ENCODE measurements around the gene SFRP2.

The SFRP2 gene, protein sequence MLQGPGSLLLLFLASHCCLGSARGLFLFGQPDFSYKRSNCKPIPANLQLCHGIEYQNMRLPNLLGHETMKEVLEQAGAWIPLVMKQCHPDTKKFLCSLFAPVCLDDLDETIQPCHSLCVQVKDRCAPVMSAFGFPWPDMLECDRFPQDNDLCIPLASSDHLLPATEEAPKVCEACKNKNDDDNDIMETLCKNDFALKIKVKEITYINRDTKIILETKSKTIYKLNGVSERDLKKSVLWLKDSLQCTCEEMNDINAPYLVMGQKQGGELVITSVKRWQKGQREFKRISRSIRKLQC

DNA sequence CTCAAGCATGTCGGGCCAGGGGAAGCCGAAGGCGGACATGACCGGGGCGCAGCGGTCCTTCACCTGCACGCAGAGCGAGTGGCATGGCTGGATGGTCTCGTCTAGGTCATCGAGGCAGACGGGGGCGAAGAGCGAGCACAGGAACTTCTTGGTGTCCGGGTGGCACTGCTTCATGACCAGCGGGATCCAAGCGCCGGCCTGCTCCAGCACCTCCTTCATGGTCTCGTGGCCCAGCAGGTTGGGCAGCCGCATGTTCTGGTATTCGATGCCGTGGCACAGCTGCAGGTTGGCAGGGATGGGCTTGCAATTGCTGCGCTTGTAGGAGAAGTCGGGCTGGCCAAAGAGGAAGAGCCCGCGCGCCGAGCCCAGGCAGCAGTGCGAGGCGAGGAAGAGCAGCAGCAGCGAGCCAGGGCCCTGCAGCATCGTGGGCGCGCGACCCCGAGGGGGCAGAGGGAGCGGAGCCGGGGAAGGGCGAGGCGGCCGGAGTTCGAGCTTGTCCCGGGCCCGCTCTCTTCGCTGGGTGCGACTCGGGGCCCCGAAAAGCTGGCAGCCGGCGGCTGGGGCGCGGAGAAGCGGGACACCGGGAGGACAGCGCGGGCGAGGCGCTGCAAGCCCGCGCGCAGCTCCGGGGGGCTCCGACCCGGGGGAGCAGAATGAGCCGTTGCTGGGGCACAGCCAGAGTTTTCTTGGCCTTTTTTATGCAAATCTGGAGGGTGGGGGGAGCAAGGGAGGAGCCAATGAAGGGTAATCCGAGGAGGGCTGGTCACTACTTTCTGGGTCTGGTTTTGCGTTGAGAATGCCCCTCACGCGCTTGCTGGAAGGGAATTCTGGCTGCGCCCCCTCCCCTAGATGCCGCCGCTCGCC lies at the start of gene SFRP2:
Gene SFRP2, minus strand, starts transcription at position 671 of the 864 bp plus-strand sequence. Its CDS starts 248 bp downstream, at position 423.
- FAIRE-seq, result no peak

DNA sequence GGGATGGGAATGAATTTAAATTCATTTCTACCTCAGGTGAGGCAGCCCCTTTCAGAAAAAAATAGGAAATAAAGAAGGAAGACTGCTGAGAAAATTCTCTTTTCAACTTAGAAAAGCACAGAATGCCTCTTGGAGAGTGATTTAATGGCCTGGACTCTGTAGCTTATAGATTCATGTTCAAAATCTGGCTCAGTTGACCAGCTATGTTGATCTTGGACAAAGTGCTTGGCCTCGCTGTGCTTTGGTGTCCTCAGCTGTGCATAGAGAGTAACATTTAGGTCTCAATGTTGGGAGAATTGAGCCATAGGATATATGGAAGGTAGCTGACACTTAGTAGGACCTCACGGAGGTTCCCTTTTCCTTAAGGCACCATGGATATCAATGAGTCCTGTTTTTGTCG lies 49.7 kb upstream of the SFRP2 start:
- no peak for FAIRE-seq

DNA sequence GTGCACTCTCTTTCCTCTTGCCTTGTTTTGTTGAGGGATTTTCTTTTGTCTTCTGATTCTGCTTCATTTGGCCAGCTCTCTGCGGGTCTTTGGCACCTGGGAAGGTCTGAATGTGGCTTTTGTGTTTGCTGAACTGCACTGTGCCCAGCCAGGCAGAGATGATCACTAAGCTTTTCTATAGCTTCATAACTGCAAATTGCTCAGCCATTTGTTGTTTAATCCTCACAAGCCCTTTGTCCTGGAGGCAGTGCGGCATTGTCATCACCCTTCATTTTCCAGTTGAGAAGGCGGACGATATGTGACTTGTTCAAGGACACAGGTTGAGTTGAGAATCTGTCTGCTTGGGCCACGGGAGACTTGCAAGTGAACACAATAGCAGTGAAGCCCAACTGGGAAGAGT lies 46.0 kb upstream of the SFRP2 start:
- FAIRE-seq, result no peak

DNA sequence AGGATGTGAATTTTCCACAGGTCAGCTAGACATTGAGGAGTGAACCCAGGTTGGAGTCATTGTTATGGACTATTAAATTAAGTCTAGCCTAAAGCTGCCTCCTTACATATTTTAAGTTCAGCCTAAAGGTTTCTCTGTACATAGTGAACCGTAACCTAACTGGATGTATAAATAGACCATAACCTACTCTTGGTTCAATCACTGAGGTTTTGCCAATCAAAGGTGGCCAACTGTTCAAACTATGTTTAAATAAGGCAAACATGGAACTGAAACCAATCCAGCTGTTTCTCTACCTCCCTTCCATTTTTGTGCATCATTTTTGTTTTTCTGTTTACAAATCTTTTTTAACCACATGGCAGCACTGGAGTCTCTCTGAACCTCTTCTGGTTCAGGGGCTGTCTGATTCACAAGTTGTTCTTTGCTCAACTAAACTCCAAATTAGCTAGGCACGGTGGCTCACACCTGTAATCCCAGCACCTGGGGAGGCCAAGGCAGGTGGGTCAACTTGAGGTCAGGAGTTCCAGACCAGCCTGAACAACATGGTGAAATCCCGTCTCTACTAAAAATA lies 43.9 kb upstream of the SFRP2 start:
- FAIRE-seq, result no peak

DNA sequence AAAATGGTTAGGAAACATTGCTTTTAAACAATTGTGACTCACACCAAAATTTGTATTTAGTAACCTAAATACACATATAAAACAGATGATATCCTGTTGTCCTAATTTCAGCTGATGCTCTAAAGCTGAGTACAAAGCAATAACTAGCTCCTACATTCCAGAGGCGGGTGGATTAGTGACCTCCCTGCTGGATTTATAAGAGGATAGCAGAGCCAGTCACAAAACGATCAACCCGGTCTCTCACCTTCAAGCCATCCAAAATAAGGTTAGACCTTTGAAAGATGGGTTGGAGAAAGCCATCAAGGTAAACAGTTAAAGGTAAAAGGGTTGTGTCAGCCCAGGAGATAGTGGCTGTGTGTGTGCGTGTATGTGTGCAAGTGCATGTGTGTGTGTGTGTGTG lies 43.2 kb upstream of the SFRP2 start:
- no peak for FAIRE-seq

DNA sequence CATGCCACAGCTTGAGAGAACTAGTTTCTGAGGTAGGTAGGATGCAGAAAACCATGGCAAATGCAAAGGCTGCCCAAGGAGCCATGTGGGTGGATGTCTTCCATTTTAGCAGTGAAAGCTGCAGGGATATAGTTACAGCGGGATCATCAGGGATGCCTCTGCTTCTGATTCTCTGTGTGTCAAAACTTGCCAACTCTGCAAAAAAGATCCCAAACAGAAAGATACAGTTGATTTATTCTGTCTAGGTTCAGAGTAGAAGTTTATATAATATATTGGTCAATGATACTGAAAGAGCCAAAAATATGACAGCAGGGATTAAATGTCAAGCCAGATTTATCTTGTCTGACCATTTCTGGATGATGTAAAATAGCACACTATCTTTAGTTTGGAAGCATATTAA lies 42.4 kb upstream of the SFRP2 start:
- FAIRE-seq, result no peak

DNA sequence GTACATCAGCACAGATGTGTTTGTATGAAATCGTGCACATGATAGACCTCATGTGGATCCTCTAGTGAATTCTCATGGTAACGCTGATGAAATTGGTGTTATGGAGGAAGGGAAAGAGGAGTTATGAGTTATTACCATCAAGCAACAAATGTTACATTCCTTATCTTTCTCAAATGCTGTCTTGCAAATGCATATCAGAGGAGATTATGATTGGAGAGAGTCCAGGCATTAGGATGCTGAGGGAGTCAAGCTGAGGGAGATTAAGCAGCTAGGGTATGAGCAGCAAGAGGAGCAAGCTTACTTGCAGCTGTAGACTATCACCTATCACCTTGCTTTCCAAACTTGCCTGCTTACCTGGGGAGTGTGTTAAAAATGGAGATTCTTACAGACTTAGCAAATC lies 36.8 kb upstream of the SFRP2 start:
- no peak for FAIRE-seq

DNA sequence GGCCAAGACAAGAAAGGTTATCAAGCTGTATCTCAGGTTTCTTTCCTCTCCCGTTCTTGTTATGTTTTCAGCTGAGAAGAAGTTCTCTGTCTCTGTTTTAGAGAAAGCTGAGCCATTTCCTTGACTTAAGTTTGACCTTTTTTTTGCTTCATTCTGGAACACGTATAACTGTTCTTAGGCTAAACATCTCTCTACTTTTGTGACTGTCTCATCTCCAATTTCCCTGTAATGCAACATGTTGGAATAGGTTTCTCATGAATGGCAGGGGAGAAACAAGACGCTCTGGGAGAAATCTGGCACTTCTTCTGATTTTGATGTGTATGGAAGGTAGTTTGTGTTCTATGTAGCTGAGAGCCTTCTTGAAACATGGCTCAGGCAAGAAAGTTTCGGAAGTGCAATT lies 36.2 kb upstream of the SFRP2 start:
- FAIRE-seq, result no peak

DNA sequence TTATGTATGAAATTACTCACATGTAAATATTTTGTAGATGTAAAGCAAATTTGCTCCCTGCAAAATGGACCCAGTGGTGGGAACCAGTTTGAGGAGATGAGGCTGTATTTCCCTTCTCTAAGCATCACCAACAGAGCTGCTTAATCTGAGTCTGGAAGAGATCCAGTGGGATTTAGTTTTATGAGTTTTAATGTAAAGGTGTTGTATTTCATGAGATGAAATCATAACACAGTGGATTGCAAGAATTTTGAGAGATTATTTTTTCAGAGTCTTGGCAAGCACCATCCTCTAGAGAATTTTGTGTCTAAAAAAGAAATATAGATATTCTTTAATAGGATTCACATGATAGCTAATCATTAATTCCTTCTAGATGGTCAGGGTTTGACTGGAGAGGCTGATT lies 35.6 kb upstream of the SFRP2 start:
- FAIRE-seq, result no peak

DNA sequence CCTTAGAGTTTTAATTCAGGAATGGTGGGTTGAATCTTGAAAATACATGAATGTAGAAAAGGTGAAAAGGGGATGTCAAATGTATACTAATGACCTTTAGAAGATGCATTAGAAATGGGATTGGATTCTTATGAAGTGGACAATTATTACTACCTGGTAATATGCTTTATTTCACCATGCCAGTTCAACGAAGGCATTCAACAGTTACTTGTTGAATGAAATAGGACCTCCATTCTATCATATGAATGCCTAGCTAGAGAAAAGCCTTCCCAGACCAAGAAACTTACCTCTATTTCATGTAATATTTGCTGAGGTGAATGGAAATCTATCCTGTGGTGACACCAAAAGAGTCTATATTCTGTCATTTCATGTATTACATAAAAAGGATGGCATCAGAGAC lies 34.6 kb upstream of the SFRP2 start:
- no peak for FAIRE-seq

DNA sequence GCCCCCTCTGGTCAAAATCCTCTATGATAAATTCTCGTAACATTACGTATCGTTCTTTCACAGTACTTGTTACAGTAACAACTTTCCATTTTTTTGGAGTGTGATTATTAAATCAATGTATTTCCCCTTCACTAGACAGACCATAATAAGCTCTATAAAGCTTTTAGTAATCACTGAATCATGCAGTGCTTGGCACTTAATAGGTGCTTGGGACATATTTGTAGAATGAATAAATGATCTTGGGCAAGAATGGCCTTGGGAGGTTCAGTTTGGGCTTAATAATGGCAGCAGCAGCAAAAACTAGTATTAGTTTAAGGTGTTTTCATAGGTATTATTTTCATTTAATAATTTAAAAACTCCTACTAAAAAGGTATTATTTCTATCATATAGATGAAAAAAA lies 33.4 kb upstream of the SFRP2 start:
- FAIRE-seq, result no peak

DNA sequence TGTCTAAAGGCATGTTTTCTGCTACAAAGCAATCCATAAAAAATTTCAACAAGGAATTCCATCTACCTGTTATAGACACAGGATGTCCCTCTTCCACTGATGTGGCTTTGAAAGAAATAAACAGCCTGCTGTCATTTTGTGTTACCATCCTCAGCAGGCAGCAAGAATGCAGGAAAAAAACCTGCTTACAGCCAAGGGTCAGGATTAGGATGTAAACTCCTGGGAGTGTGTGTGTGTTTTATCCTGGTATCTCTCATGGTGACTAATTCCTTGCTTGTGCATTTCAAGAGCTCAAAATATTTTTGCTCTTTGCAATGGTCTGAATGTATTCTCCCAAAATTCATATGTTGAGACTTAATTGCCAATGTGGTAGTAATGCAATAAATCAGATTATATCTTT lies 28.6 kb upstream of the SFRP2 start:
- no peak for FAIRE-seq

DNA sequence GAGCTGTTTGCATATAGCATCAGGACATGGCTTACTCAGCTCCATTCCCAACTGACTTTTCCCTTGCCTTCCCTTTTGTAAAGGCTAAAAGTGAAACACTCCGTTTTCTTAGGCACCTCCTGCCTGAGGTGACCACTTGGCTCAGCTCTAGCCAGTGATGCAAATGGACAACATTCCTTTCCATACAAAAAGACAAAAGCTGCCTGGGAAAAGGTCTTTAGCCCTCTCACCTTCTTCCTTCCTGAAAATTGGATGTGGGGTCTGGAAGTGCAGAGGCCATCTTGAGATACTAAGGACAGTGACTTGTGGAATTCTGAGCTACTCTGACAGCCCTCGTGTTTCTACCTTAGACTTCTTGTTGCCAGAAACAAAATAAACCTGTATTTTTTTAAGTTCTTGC lies 27.7 kb upstream of the SFRP2 start:
- FAIRE-seq, result no peak

DNA sequence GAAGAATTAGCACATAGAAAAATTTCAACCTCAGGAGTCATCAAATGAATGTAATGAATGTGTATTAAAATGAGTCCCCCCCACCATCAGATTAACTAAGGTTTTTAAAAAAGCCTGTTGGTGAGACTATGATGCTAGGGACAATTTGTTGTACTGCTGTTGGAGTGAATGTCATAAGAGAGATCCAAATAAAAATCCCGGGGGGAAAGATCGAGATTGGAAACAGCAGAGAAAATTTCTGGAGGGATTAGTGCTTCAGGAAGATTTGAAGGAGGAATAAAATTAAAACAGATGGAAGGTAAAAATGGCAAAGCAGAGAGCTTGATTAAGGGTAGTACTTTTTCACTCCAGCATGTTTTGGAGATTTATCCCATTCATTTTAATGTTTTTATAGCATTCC lies 25.9 kb upstream of the SFRP2 start:
- FAIRE-seq, result no peak

DNA sequence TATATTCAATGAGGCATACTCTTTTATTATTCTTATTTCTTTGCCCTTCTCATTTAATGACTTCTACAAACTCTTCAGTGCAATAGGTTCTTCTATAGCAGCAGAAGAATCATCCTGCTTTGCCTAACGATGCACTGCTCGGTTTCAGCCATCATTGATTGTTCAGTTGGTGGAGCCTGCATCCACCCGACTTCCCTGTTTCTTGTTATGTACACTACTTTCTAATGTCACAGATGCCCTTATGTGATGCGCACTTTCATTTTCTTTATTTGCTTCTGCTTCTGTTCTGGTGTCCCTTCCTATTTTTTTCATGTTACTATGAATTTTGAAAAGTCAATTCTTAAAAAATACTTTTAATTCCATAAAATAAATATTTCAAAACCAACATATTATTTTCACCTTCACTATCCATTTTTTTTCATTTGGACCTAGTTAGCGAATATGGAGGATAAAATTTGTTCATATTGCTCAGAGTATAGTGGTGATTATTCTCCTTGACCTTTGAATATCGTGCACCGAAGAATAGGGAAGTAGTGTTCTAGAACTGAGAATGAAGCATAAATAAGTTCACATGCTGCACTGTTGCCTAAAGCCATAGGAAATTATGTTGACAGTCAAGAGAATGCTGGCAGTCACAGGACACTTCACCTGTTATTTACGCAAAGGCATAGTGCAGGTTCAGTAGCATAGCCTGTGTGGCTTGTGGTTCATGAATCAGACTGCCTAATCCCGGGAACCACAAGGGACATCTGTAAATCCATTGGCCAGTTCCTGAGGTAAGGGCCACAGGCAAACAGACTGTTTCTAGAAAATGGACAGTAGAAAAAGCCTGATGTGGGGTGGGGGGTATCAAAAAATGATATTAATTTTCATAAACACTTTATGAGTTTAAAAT lies 21.3 kb upstream of the SFRP2 start:
- FAIRE-seq, result no peak

DNA sequence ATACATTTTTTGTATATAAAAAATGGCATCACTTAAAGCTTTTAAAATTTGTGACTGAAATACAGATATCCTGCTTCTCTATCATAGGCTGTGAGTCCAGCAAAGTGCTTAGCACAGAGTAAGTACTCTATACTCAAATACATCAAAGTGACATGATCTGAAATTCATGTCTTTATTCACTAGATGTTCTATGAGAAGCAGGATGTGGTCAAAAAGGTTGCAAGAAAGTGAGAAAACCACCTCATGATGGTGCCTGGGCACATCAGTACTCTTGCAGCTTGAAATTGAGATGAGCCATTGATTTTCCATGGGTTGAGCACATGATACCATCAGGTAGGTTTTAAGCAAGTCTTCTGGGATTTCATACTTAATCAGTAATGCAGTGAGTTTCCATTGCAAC lies 20.4 kb upstream of the SFRP2 start:
- no peak for FAIRE-seq

DNA sequence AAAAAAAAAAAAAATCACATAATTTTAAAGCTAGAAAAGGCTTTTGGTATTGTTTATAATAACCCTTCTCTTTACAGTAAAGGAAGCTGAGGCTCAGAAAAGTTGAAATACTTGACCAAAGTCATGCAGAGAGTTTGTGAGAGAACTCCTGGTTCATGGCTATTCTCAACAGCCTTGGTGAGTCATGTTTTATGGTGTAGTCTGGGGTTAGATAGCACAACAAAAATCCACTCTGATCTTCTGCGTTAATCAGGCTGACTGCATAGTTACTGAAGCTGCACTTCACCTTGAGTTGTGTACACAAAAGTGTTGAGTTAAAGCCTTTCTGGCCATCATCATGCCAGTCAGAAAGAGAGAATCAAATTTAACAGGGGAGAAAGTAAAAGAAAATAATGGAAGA lies 19.3 kb upstream of the SFRP2 start:
- FAIRE-seq, result no peak

DNA sequence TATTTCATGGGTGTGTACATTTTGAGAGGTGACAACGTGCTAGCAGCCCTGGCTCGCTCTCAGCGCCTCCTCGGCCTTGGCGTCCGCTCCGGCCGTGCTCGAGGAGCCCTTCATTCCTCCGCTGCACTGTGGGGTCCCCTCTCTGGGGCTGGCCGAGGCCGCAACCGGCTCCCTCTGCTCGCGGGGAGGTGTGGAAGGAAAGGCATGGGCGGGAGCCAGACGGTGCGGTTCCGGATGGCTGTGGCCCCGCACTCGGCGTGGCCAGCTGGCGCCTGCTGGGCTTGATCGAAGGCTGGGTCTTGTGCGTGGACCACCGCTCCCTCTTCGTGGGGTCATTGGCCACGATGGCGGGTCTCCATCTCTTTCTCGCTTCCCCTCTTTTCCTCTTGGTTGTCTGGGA lies 17.2 kb upstream of the SFRP2 start:
- FAIRE-seq, result no peak

DNA sequence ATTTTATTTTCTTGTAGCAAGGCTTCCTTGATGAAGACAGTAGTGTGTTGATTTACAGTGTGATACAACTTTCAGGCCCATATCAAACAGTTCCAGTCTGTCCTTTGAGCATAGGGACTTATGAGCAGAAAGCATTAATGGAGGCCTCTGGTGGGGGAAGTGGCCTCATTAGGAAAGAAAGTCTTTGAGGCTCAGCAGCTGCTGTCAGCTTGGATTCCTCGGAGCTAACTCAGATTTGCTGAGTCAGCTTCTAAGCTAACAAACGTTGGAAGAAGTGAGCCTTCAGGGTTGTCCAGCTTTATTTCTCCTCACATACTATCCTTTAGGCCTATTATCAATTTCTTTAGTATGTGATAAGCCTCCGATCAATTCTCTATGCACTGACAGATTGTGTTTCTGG lies 15.8 kb upstream of the SFRP2 start:
- FAIRE-seq, result no peak

DNA sequence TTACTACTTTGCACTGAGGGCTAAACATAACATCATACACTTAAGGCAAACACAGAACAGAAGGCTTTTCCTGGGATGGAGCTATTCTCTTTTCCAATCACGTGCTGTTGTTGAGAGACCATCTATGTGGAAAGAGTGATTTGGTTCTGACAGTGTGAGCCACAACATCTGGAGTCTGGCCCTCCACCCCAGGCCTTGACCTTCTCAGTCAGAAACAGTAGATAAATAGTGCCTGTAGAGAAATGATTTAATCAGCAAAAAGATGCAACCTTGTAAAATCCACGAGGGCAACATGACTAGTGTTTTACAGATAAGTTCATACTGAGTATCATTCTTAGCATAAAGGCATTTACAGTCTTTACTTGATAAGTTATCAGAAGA lies 10.8 kb upstream of the SFRP2 start:
- no peak for FAIRE-seq

DNA sequence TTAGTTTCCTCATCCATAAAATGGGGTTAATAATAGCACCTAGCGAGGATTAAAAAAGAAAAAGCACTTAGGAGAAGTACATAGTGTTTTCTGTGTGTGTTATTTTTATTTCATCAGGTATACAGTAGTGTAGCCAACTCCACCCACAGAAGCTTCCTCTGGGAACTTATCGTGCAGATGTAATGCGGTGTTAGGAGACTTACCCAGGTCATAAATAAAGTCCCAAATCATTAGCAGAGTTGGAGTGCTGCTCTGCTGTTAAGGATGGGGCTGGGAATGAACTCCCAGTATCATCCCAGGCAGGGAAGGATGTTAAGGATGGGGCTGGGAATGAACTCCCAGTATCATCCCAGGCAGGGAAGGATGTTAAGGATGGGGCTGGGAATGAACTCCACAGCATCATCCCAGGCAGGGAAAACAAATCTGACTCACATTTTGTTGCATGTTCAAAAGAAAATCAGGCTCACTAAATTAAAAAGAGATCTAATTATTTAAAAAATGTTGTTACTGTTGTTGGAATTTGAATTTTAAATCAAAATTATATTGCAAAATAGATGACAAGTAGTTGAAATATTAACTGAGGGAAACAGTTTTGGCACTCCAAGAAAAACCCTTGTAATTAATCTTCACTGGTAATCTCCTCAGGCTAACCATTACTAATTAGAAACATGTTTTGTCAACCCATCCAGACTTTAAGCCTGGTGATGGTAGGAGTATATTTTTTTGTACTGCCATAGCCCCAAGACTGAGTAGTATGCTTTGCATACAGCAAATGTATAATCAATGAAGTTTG lies 10.2 kb upstream of the SFRP2 start:
- FAIRE-seq, result no peak

DNA sequence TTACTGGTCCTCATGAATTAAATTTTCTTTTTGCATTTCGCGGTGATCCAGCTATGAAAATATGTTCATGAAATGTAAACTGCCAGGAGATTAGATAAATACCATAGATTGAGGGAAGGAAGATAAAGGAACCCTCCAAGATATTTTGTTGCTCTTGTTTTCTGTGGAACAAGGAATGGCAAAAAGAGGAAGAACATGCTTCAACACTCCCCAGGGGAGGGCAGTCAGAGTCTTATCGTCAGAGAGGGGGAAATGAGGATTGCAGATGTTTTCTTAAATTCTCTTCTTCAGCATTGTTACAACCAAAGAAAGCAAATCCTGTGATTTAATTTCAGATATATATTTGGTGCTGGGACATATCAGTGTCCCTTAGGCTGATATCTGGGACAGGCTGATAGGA lies 9.5 kb upstream of the SFRP2 start:
- no peak for FAIRE-seq

Data from TTC549 (cell line).